GM21381 (cell line): Measurements from ENCODE around the gene SPOCK1.

Experiments used
- ATAC-seq: cut with Tn5 transposase; IDR thresholded peaks from one replicate; pipeline ENCODE4 v1.9.1; 2021; ENCODE audit warnings: mild to moderate bottlenecking, moderate library complexity; ENCODE audit not compliant: unreplicated experiment

SPOCK1 gene

DNA sequence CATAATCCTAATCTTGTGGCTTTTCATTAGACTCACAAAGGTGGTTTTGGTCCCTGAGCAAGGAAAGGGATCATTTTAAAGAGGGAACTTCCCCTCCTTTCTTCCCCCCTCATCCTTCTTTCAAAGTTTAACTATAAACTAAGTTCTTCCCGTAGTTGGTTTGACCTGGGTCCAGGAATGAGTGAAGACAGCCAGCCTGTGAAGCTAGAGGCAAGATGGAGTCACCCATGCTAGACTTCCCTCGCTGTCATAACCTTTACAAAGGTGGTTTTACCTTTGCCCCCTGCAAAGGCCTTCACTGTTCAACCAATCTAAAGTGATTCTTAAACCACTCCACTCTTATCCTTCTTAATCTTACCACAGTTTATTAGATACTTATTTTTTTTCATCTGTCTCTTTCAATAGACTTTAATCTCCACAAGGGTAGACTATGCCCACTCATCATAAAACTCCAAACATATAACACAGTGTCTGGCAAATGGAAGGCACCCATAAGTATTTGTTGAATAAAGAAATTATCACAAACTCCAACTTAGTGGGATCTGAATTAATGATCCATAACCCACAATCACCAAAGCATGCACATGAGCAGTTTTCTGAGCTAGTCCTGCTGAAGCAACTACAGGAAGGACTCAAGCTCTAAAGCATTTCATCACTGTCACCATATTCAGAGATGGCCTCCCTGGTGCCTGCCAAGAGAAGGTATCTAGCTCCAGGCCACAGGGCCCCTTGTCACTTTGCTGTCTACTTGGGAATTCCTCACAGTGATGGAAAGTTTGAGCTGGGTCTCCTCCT is 369.0 kb downstream of the SPOCK1 start:
- no peak for ATAC-seq

DNA sequence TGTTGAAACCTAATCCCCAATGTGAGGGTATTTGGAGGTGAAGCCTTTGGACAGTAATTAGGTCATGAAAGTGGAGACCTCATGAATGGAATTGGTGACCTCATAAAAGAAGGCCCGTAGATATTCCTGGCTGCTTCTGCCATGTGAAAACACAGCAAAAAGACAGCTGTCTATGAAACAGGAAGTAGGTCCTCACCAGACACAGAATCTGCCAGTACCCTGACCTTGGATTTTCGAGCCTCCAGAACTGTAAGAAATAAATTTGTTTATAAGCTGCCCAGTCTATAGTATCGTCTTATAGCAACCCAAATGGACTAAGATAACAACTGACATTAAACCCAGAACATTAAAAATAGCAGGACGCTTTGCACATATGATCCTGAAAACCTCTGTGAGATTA is 371.1 kb downstream of the SPOCK1 start:
- ATAC-seq = no peak

DNA sequence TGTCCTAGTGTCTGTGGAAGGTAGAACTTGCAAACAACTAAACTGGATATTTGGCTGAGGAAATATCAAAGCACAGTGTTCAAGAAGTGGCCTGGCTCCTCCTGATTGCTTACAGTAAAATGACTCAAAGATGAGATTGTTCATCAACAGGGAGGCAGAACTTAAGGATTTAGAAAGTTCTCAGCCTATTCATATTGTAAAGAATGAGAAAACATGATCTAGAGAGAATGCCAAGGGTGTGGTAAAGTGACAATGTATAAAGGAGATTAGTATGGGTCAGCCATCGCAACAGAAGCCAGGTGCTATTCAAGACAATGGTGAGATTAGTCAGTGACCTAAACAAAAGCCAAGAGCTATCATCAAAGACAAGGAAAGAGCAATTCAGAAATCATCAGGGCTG is 372.3 kb downstream of the SPOCK1 start:
- no peak for ATAC-seq

DNA sequence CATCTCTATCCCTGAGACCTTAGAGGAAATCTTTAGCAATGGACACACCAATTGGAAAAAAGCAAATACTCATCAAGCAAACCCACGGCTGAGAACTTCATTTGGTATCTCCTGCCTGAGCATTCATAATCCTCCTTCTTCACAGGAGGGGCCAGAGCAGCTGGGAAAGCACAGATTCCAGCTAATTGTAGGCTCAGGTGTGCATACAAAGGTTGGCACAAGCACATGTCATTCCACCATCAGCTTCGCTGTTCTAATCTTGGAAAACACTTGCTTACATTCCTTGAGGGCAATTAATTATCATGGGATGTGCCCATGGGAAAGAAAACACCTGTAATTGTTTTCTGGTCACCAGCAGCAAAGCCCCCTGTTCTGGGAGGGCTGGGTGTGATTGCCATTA is 376.6 kb downstream of the SPOCK1 start:
- no peak for ATAC-seq

- no peak for ATAC-seq
Observed at GRCh38 chr5:137122075-137122474, 377.1 kb downstream of the SPOCK1 start.

DNA sequence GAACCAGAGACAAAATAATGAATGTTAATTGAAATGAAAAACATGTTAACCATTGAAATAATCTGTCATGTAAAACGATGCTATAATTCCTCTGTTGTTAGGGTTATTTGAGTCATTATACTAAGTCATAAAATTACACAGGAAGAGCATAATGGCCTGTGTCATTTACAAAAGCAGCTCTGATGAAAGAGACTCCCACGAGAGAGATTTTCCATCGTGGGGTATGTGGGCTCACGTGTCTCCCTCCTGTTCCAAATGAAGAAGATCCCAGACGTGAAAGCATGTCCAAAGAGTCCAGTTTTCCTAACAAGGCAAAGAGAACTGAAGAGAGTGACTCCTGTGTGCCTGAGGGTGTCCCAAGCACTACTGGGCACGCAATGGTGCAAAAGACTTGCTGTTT is 379.8 kb downstream of the SPOCK1 start:
- no peak for ATAC-seq

DNA sequence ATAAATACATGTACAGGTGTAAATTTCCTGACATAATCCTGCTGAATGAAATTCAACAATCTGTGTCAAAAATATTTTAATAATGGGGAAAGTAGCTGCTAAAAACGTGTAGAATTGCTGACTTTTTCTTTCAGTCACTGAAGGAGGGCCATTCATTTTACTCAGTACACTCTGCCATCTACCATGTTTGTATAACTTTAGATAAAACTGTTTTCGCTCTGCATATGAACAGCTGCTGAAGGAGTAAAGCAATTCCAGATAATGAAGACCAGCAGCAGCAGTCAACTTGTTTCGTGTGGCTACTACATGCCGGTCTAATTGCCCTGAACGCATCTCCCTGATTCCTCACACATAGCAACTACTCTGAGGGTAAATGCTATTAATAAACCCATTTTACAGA is 380.5 kb downstream of the SPOCK1 start:
- no peak for ATAC-seq

DNA sequence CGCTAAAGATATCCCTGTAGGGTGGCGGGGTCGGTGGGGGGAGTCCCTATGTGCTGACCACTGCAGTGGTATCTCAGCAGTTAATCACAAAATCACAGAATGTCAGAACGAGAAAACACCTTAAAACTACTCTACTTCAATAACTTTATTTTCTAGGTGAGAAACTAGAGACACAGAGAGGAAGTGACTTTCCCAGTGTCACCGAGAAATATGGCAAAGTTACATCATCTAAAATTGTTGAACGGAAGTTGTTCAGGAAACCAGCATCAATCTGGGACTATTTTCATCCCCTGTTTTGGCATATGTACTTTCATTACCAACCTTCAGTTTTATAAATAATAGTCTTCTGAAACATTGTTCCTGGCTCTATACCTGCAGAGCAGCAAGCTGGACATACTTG is 384.0 kb downstream of the SPOCK1 start:
- no peak for ATAC-seq

DNA sequence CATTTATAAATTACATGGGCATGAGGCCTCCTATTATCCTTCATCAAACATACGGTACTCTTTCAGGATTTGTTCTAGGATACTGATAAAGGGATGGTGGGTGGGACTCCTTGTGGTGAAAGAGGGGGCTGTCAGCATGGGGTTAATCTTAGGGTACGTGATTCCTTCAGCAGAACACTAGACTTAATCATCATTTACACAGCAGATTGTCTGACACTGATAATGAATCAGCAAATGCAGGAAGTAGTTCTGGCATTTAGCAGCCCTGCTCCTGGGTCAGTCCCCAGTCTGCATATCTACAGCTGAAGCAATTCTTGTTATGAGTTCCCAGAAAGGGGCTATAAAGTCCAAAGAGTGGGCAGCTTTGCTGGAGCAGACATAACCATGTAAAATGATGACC is 384.6 kb downstream of the SPOCK1 start:
- no peak for ATAC-seq

DNA sequence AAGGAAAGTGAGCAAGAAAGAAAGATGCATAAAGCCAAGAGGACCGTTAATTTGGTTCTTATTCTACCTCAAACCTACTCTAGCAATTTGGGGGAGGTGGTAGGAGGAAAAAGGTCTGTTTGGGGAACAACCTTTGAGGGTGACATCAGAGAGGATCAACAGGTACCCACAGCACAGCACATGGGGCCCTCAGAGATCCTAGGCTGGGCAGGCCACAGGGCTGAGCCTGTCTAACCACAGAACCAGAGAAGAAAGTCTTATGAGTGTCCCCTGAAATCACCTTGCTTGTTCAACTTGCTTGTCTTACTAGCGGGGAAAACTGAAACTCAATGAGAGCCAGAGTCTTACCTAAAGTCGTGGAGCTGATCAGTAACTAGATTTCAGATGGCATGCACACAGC is 385.2 kb downstream of the SPOCK1 start:
- no peak for ATAC-seq

- no peak for ATAC-seq
Observed at GRCh38 chr5:137113161-137113560, 386.0 kb downstream of the SPOCK1 start.

DNA sequence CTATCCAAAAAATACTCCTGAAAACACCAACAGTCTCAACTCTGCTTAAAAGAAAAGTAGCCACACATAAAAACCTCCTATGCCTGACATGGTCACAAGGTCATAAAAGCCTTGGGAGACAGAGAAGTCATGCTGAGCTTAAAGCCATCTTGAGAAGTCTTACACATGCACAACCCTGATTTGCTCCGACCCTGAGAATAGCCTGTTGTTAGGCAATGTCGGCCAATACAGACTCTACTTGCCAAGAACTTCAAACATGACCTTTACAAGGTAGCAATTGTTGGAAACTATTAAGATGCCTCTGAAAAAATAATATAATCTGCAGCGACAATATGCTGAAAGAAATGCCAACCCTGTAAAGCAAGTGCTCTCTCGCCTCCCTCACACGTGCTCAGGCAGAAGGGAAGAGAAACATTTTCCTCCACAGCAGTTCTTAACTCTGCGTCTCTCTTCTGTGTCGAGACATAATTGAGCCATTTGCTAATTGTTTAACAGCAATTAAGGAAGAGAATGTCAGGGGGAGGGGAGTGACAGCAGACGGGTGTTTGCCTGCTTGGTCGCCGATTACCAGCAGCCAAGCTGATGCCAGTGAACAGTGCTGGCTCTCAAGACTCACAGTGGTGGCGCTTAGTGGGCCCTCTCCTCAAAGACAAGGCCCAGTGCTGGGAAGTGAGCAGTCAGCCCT is 393.6 kb downstream of the SPOCK1 start:
- no peak for ATAC-seq

- no peak for ATAC-seq
Observed at GRCh38 chr5:137101544-137101943, 397.6 kb downstream of the SPOCK1 start.

GRCh38 chr5:137099651-137100050 is 399.5 kb downstream of the SPOCK1 start:
- no peak for ATAC-seq

DNA sequence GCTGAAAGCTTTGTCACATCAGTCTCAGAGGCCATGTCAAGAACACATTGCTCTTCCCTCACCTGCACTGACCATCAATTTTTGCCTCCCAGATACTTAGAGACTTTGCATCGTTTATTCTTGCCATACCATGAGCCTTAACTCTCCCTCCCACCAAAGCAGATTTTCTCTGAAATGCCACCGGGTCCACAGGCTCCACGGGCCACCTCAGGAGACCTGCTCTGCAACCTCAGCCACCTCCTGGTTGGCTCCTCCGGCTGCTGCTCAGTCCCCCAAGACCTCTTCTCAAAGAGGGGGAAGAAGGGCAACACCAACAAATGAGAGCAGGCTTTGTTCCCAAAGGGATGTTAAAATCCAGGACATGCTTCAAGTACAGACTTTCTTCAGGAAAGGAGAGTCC is 400.5 kb downstream of the SPOCK1 start:
- no peak for ATAC-seq

GRCh38 chr5:137098238-137098637 is 400.9 kb downstream of the SPOCK1 start:
- no peak for ATAC-seq

DNA sequence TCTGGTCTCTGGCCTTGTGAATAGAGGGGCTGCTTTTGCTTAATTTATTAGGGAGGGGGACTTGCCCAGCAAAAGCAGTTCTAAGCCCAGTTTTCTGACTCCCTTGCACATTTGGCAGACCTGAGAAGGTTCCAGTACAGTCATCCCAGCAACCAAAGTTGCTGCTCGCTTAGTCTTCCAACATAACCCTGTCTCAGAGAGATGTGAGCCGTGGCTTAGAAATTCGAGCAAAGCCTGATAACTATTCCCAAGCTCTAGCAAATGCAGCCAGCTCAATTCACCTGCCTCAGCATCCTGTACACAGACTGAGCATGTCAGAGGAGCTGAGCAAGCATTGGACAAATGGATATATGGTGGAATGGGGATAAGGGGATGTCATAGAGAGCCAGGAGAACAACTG is 401.9 kb downstream of the SPOCK1 start:
- ATAC-seq = no peak

DNA sequence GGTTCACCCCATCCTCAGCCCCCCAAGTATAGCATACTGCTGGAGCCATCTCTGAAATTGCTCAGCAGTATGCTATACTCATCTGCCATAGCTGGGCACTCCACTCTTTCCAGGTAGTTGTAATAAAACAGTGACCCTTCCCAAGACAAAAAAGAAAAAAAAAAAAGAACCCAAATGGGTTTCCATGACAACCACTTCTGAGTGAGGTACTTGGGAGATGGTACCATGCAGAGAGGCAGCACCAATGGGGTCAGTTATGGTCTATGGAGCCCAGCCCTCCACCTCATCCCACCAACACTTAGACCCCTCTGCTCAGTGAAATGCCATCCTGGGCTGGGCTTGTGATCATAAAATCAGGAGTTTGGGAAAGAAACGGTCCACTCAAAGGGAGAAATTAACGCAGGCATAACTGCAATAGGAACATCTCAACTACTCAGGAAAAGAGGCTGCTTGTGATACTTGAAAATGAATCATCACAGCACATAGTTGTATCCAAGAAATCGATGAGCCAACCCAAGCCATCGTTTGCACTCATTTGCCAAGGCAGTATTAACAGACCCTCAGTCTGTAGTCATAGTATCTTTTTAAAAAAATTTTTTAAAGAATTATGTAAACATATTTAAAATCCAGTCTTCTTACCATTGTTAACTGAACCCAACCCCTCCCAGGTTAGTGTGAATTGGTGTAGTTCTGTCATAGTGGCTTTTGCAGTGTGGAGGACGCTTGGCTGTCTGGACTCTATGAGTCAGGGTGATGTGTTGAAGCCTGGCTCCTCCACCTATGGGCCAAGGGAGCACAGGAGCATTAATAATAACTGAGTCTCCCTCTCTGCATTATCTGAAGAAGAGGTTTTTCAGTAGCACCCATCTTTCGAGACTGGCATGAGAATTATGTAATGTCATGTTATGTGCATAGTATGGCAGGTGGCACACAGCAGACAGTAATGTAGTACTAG is 402.7 kb downstream of the SPOCK1 start:
- no peak for ATAC-seq

- no peak for ATAC-seq
Observed at GRCh38 chr5:137095597-137095996, 403.5 kb downstream of the SPOCK1 start.

DNA sequence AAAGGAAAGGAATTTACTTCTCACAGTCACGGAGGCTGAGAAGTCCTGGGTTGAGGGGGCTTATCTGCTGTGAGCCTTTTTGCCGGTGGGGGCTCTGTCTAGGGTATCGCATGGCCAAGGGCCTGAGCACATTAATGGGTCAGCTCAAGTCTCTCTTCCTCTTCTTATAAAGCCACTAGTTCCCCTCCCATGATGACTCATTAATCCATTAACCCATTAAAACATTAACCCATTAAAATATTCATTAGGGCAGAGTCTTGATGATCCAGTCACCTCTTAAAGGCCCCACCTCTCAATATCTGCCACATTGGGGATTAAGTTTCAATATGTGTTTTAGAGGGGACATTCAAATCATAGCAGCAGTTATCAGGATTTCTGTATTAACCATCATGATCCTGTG is 406.3 kb downstream of the SPOCK1 start:
- no peak for ATAC-seq

- no peak for ATAC-seq
Observed at GRCh38 chr5:137091472-137091871, 407.7 kb downstream of the SPOCK1 start.
